H9 (cell line): ENCODE data around the gene CCDC177. TPM values are rescaled to one million over a fixed set of nuclear protein-coding genes. Genes with fewer than 3 reads are reported as not detected.

Experiments used
- DNase-seq: peaks from one replicate; pipeline ENCODE4 v3.0.0-alpha.2; 2017
- H2AFZ ChIP-seq: one replicate; pipeline ENCODE4 v1.6.1; 2013; ENCODE audit warnings: mild to moderate bottlenecking, low read length, control low read depth, moderate library complexity
- H2AK5ac ChIP-seq: 2 replicates; pipeline ENCODE4 v1.6.1; 2013; ENCODE audit warnings: low read length, control low read depth, mixed read lengths; ENCODE audit not compliant: insufficient read length
- H2BK120ac ChIP-seq: one replicate; pipeline ENCODE4 v1.6.1; 2013; ENCODE audit warnings: low read depth, mild to moderate bottlenecking, low read length, control low read depth, inconsistent platforms; ENCODE audit not compliant: poor library complexity, severe bottlenecking
- H2BK12ac ChIP-seq: 2 replicates; pipeline ENCODE4 v1.6.1; 2013; ENCODE audit warnings: low read length, control low read depth, mixed read lengths, low read depth; ENCODE audit not compliant: insufficient read length
- H2BK15ac ChIP-seq: 2 replicates; pipeline ENCODE4 v1.6.1; 2013; ENCODE audit warnings: low read depth, low read length, control low read depth
- H2BK20ac ChIP-seq: one replicate; pipeline ENCODE4 v1.6.1; 2013; ENCODE audit warnings: low read depth, mild to moderate bottlenecking, low read length, control low read depth, inconsistent platforms; ENCODE audit not compliant: poor library complexity, severe bottlenecking
- H2BK5ac ChIP-seq: 2 replicates; pipeline ENCODE4 v1.6.1; 2013; ENCODE audit warnings: low read length, control low read depth, mixed read lengths; ENCODE audit not compliant: insufficient read length
- H3K14ac ChIP-seq: 2 replicates; pipeline ENCODE4 v1.6.1; 2013; ENCODE audit warnings: low read length, control low read depth; ENCODE audit not compliant: insufficient read depth
- H3K18ac ChIP-seq: 2 replicates; pipeline ENCODE4 v1.6.1; 2013; ENCODE audit warnings: low read depth, mild to moderate bottlenecking, mixed read lengths, low read length, control low read depth; ENCODE audit not compliant: insufficient read length
- H3K23ac ChIP-seq: 2 replicates; pipeline ENCODE4 v1.6.1; 2013; ENCODE audit warnings: low read length, control low read depth, mixed read lengths, low read depth; ENCODE audit not compliant: insufficient read length
- H3K23me2 ChIP-seq: 2 replicates; pipeline ENCODE4 v1.6.1; 2013; ENCODE audit warnings: low read depth, mild to moderate bottlenecking, mixed read lengths, low read length, control low read depth; ENCODE audit not compliant: insufficient read length, poor library complexity, severe bottlenecking
- H3K27ac ChIP-seq: 2 replicates; pipeline ENCODE4 v1.5.1; 2013; ENCODE audit warnings: low read length, control low read depth, mixed read lengths, low read depth; ENCODE audit not compliant: insufficient read length
- H3K27me3 ChIP-seq: 2 replicates; pipeline ENCODE4 v1.6.1; 2013; ENCODE audit warnings: low read length, control low read depth, inconsistent platforms; ENCODE audit not compliant: insufficient read depth
- H3K4ac ChIP-seq: 2 replicates; pipeline ENCODE4 v1.6.1; 2013; ENCODE audit warnings: low read depth, mild to moderate bottlenecking, control low read depth, inconsistent platforms, low read length, moderate library complexity
- H3K4me1 ChIP-seq: 2 replicates; pipeline ENCODE4 v1.6.1; 2013; ENCODE audit warnings: low read length, control low read depth, inconsistent platforms; ENCODE audit not compliant: insufficient read depth
- H3K4me2 ChIP-seq: 2 replicates; pipeline ENCODE4 v1.6.1; 2013; ENCODE audit warnings: low read length, control low read depth, mixed read lengths; ENCODE audit not compliant: insufficient read length, insufficient read depth
- H3K56ac ChIP-seq: 2 replicates; pipeline ENCODE4 v1.6.1; 2013; ENCODE audit warnings: low read depth, mild to moderate bottlenecking, mixed read lengths, low read length, control low read depth; ENCODE audit not compliant: insufficient read length
- H3K79me1 ChIP-seq: 2 replicates; pipeline ENCODE4 v1.6.1; 2013; ENCODE audit warnings: low read depth, mild to moderate bottlenecking, moderate library complexity, low read length, control low read depth, inconsistent platforms; ENCODE audit not compliant: insufficient read depth, poor library complexity, severe bottlenecking
- H3K79me2 ChIP-seq: 2 replicates; pipeline ENCODE4 v1.6.1; 2013; ENCODE audit warnings: low read length, control low read depth, inconsistent platforms; ENCODE audit not compliant: insufficient read depth
- H3K9ac ChIP-seq: 2 replicates; pipeline ENCODE4 v1.6.1; 2013; ENCODE audit warnings: low read length, control low read depth, mixed read lengths; ENCODE audit not compliant: insufficient read length; ENCODE audit errors: extremely low read depth
- H3K9me3 ChIP-seq: one replicate; pipeline ENCODE4 v1.6.1; 2013; ENCODE audit warnings: low read depth, low read length, inconsistent platforms; ENCODE audit not compliant: control insufficient read depth
- H3T11ph ChIP-seq: one replicate; pipeline ENCODE4 v1.6.1; 2013; ENCODE audit warnings: mild to moderate bottlenecking, low read length, control low read depth, inconsistent platforms
- H4K20me1 ChIP-seq: one replicate; pipeline ENCODE4 v1.6.1; 2013; ENCODE audit not compliant: control insufficient read depth, insufficient read length, insufficient read depth
- H4K5ac ChIP-seq: 2 replicates; pipeline ENCODE4 v1.6.1; 2013; ENCODE audit warnings: low read depth, mild to moderate bottlenecking, mixed read lengths, low read length, control low read depth; ENCODE audit not compliant: insufficient read length
- H4K8ac ChIP-seq: replicated peaks from 2 replicates; pipeline ENCODE4 v1.6.1; 2013; ENCODE audit warnings: low read length, control low read depth, mixed read lengths, low read depth; ENCODE audit not compliant: insufficient read length
- H4K91ac ChIP-seq: 2 replicates; pipeline ENCODE4 v1.6.1; 2013; ENCODE audit warnings: low read depth, mild to moderate bottlenecking, moderate library complexity, mixed read lengths, low read length, control low read depth; ENCODE audit not compliant: insufficient read length
- H3K27ac Mint-ChIP-seq, 3 experiments: 2 replicates in 2 of 3; 3 replicates in 1 of 3; pipeline ENCODE4 v1.8.0; 2020 to 2021; ENCODE audit warnings: mixed read lengths in 3 of 3, mild to moderate bottlenecking in 1 of 3, moderate library complexity in 1 of 3
- H3K27me3 Mint-ChIP-seq: 2 replicates; pipeline ENCODE4 v1.8.0; 2021; ENCODE audit warnings: low read depth, mild to moderate bottlenecking, moderate library complexity, mixed read lengths
- H3K36me3 Mint-ChIP-seq, 3 experiments: 2 replicates in 2 of 3; 3 replicates in 1 of 3; pipeline ENCODE4 v1.8.0; 2020 to 2021; ENCODE audit warnings: low read depth in 3 of 3, mixed read lengths in 3 of 3; ENCODE audit not compliant: insufficient read depth in 1 of 3
- H3K4me1 Mint-ChIP-seq, 2 experiments: 2 replicates each; pipeline ENCODE4 v1.8.0; 2020; ENCODE audit warnings: mixed read lengths in 2 of 2
- H3K4me3 Mint-ChIP-seq, 2 experiments: 2 replicates in 1 of 2; 3 replicates in 1 of 2; pipeline ENCODE4 v1.8.0; 2020 to 2021; ENCODE audit warnings: mild to moderate bottlenecking in 2 of 2, mixed read lengths in 2 of 2, moderate library complexity in 1 of 2
- H3K9me3 Mint-ChIP-seq, 2 experiments: 2 replicates in 1 of 2; 3 replicates in 1 of 2; pipeline ENCODE4 v1.8.0; 2020; ENCODE audit warnings: mild to moderate bottlenecking in 2 of 2, mixed read lengths in 2 of 2, moderate library complexity in 1 of 2
- total RNA-seq: library from RNA; stranded (reverse); gene quantifications from 2 replicates; pipeline ENCODE4 v1.2.1, GENCODE V29; 2021
- TF ChIP-seq, protein P1 (sequence below): fragments of 200-600 bp; sonication (generic); conservative IDR thresholded peaks from 3 replicates; pipeline ENCODE4 v1.8.0; 2021; ENCODE audit warnings: antibody characterized with exemption, mild to moderate bottlenecking

The CCDC177 gene
- total RNA-seq, 1 experiment from 2014 or later: 6.1 TPM

- Histone ChIP-seq H3K56ac (no peak overlapping the region), H3K23ac (no peak overlapping the region), H3K4me1 (no peaks in the 10 kb centered on the region), H2BK12ac (no peak overlapping the region), H3K18ac (no peak overlapping the region), H2AK5ac (no peak overlapping the region), H3K9ac (no peak overlapping the region), H2BK5ac (no peak overlapping the region), H4K91ac (no peak overlapping the region), H2AFZ (no peak overlapping the region), H3K27me3 (no peaks in the 10 kb centered on the region), H3K4ac (no peak overlapping the region), H3K9me3 (no peaks in the 10 kb centered on the region), H2BK120ac (no peak overlapping the region), H3K27ac (no peak overlapping the region), H4K5ac (no peak overlapping the region), H3K23me2 (no peaks in the 10 kb centered on the region), H4K8ac (no peak overlapping the region), H2BK15ac (no peak overlapping the region), H3K79me2 (no peaks in the 10 kb centered on the region), H4K20me1 (no peaks in the 10 kb centered on the region), H3K79me1 (no peaks in the 10 kb centered on the region), H3T11ph (no peak overlapping the region), H3K14ac (no peak overlapping the region), H3K4me2 (no peak overlapping the region), H2BK20ac (no peak overlapping the region)
- Mint-ChIP-seq H3K36me3 (no peaks in the 10 kb centered on the region), H3K27ac (no peak overlapping the region), H3K9me3 (no peaks in the 10 kb centered on the region), H3K4me3 (no peak overlapping the region), H3K27me3 (peaks cover 3% of the 10 kb centered on the region; the same call in 1 of the 2 replicates), H3K4me1 (peaks cover 4 to 9% of the 10 kb centered on the region in 2 experiments)
- DNase-seq: no peak
- TF ChIP-seq, protein P1, sequence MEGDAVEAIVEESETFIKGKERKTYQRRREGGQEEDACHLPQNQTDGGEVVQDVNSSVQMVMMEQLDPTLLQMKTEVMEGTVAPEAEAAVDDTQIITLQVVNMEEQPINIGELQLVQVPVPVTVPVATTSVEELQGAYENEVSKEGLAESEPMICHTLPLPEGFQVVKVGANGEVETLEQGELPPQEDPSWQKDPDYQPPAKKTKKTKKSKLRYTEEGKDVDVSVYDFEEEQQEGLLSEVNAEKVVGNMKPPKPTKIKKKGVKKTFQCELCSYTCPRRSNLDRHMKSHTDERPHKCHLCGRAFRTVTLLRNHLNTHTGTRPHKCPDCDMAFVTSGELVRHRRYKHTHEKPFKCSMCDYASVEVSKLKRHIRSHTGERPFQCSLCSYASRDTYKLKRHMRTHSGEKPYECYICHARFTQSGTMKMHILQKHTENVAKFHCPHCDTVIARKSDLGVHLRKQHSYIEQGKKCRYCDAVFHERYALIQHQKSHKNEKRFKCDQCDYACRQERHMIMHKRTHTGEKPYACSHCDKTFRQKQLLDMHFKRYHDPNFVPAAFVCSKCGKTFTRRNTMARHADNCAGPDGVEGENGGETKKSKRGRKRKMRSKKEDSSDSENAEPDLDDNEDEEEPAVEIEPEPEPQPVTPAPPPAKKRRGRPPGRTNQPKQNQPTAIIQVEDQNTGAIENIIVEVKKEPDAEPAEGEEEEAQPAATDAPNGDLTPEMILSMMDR: no peak
Observed at GRCh38 chr14:69536971-69537370, 37.7 kb downstream of the CCDC177 start.
